NCI-H187 treated with DMSO at 0.1 percent for 48 hours (cell line): Measurements from ENCODE around the gene BAZ2A.

Experiments
- DNase-seq: peaks from one replicate; lab custom pipeline; 2025; lab: John Stamatoyannopoulos, UW

BAZ2A gene

GRCh38 chr12:56634837-56635791 lies 5.0 kb upstream of the BAZ2A start:
- peak; percentile 49 for DNase-seq

DNA sequence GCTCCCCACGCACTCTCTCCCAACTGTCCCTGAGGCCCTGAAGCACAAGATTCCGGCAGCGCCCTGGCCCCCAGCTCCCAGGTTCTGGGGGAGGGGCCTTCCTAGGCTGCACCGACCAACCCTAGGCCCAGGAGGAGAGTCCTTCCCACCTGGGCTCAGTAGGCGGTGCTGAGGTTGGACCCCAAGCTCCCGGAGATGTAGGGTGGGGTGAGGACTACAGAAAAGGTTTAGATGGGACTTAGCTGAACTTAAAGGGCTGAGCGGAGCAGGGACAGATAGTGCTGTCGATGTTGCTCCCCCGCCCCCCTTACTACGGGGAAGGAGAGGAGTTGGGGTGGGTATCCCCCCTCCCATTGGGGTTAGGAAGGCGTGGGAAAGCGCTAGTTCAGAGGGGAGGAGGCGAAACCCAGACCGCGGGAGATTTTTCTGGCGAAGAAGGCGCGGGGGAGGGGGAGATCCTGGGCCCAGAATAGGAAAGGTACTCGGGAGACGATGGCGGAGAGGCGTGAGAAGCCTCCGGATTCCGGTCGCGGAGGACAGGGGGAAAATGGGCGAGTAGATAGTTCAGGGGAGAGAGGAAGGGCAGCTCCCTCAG lies 4.2 kb upstream of the BAZ2A start:
- DNase-seq = peak; percentile 19

- no peak for DNase-seq
These were observed 3.5 kb upstream of the BAZ2A start for GRCh38 chr12:56633468-56634241.

DNA sequence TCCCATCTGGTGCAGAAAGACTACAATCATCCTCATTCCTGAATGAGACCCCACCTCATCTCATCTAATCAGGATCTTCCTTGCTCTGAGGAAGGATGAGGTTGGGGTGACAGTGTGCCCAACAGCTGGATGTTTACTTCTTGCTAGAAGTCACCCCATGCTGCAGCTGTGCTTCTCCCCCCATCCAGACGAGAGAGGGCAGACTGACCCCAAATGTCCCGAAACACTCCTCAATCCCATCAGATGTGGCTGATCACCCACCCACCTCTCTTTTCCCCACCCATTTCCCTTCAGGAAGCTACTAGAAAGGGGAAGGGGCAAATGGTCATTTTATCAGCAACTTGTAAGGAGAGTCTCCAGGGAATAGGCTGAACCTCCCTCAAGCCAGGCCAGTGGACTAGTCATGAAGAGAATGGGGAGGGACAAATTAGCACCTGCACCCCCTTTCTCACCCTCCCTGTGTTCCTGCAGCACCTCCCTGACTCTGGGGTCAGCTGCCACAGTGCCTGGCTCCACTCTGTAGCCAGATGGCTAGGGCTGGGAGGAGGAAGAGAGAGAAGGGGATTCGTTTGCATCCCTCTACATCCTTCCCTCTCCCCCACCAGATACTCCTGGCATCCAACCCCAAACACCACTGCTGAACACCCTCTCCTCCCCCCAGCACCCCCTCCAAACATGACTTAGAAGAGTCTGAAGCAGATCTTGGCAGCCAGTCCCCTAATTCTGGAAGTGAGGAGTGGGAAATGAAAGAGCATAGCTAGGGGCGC lies 2.8 kb upstream of the BAZ2A start:
- DNase-seq = no peak

DNA sequence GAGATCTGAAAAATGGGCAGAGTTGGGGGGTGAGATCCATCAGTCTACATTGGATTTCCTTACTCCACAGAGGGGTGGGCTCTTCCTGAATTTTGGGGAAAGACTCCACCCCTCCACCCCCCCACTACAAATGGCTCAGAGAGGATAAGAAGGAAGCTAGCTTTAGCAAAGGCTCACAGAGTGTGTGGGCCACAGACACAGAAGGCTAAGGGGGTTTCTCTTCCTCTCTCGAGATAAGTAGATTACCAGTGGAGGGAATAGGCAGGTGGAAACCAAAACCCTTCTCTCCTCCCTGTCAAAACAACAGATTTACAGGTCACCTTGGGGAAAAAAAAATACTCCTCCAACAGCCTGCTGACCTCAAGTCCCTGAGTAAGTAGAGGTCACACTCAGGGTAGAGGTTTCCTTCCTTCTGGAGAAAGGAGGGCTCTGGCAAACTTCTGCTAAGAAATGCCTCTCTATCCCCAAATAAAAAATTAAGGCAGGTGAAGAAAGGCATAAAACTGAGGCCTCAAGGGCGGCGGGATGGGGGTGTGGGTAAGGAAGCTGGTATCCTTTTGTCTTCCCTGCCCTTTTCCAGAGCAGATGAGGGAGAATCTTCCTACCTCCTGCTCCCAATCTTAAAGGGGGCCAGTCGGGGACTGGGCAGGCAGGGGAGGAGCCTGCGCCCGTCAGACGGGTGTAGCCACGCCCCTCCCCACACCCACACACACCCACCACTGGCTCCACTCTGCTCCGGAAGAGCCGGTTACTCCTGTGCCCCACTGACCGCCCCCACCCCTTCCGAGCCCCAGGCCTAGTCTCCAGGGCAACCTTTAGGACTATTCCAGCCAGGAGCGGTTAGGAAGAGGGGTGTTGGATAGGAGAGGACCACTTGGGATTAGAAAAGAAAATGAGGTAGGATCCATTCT lies 1.9 kb upstream of the BAZ2A start:
- DNase-seq = no peak

- no peak for DNase-seq
These were observed 507 bp downstream of the BAZ2A start for GRCh38 chr12:56629459-56630179.

- no peak for DNase-seq
These were observed 1.3 kb downstream of the BAZ2A start for GRCh38 chr12:56628671-56629458.

DNA sequence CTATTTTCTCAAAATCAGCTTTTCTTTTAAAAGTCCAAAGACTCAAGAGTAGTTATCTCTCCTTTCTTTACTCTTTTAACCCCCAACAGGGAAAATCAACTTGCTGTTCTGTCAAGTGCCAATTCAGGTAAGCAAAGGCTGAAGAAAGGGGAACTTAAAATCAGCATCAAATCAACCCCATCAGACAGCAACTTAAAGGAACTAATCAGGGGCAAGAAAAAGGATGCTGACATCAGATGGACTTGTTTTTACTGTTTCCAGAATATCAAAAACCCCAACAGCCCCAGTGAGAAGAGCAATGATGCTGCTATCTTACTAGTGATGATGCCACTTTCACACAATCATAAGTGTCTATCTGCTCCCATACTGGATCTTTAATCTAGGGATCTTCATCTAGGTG lies 3.4 kb downstream of the BAZ2A start:
- no peak for DNase-seq

- DNase-seq = no peak
These were observed 7.6 kb downstream of the BAZ2A start for GRCh38 chr12:56622535-56622934.

GRCh38 chr12:56616925-56617324 lies 13.2 kb downstream of the BAZ2A start:
- DNase-seq = no peak

DNA sequence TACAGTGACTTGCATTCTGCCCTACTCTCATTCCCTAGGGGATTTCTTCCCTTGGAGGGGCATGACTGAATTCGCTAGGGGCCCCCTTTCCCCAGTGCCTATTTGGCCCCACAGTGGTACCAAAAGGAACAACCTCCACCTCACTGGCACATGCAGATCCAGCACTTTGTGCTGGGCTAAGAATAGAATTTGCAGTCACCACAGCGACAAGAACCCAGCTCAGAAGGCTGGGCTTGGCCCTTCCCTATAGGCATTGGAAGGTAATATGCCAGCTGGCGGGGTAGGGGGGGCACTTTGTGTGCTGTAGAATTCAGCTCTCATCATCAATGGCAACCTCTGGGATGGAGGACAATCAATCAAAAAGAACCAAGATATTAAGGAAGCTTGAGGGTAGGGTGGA lies 13.9 kb downstream of the BAZ2A start:
- DNase-seq = no peak

DNA sequence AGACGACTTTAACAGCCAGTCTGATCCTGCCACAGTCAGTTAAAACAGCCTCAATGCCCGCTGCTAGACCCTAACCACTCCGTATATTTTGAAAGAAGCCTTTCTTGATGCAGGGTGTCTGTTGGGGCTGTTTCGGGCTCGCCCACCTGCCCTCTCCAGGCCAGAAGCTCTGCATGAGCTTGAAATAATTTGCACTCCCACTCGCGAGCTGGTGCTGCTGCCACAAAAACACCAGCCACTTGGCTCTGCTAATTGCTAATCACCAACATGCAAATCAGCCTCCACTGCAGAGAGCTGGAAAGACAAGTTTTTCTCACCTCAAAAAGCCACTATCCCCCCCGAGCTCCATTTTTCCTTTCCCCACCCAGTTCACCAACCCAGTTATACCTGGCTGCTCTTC lies 15.5 kb downstream of the BAZ2A start:
- no peak for DNase-seq

DNA sequence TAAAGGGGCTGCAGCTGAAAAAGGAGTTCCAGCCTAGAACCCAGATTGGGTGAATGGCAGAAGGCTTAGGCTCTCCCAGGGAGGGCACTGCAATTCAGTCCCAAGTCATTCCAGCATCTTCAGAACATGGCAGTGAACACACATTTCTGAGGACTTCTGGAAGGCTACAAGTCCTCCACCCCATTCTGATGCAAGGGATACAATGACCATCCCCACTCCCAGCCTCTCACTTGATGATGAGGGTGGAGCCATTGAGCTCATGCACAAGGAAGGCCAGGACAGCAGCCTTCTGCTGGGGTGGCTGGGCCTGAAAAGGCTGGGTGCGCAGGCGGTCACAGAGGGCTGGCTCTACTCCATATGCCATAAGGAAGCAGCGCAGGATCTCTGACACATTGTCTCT lies 25.8 kb downstream of the BAZ2A start:
- DNase-seq = no peak

DNA sequence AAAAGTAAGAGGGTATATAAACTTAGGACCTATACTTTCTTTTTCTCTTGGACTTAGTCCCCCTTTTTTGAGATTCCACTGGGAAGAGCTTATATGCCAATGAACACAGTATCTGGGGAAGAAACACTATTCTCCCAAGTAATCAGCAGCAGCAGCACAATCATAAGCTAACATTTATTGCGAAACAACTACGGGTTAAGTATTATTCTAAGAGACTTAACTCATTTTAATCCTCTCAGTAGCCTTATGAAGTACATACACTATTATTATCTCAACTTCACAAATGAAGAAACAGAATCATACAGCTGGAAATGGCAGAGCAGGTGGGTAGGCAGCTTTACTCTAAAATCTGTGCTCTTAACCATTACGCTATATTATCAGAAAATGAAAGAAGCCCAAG lies 27.9 kb downstream of the BAZ2A start:
- DNase-seq = no peak

- DNase-seq = no peak
These were observed 28.6 kb downstream of the BAZ2A start for GRCh38 chr12:56601503-56601902.

DNA sequence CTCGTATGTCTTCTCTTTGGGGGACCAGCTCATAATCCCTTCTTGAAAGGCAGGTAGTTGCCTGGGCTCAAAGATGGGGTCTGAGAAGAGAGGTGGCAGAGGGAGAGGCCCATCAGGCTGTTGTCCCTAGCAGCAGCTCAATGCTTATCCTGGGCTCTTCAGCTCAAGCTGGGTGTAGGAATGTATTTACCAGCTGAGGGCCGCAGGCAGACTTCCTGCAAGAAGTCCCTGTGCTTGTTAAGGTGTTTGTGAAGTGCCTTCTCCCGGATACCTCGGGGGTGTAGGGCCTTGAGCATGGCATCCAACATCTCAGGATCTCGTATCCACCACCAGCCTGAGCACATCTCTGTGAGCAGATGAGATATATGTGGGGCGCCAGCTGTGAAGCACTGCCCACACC lies 29.4 kb downstream of the BAZ2A start:
- DNase-seq = no peak

DNA sequence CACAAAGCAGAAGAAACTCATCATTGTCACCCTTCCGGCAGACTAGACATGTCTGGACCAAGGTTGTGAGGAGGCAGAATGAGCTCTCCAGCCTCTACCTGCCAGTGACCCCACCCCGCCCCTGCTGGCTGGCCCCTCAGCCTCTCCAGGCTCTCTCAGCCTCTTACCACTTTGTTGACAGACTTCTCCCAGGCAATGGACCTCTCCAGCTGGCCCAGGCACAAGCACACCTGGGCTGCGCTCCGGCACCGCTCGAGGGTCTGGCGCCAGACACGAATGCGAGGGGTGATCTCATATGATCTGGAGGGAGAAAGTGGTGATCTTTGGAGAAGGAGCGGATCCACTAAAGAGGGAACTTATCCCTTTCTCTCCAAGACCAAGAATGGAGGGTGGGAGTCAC lies 30.3 kb downstream of the BAZ2A start:
- peak; percentile 51 for DNase-seq

DNA sequence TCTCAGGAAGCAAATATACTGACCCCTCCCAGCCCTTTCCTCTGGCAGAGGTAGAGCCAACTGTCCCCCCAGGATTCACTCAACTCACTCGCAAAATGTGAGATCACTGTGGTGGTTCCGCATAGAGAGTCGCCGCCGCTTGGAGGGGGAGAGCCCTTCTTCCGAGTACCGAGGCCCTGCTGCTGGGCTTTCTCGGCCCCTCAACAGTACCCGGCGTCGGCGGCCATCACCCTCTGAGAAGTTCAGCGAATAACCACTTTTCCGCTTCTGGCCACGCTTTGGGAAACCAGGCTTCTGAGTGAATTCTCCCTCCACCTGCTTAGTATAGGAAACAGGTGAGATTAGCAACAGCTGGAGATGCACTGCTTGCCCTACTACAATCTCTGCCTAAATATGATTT lies 31.1 kb downstream of the BAZ2A start:
- DNase-seq = no peak

- no peak for DNase-seq
These were observed 33.3 kb downstream of the BAZ2A start for GRCh38 chr12:56596815-56597214.
